ENCODE measurements around the gene DGKD.

DNA sequence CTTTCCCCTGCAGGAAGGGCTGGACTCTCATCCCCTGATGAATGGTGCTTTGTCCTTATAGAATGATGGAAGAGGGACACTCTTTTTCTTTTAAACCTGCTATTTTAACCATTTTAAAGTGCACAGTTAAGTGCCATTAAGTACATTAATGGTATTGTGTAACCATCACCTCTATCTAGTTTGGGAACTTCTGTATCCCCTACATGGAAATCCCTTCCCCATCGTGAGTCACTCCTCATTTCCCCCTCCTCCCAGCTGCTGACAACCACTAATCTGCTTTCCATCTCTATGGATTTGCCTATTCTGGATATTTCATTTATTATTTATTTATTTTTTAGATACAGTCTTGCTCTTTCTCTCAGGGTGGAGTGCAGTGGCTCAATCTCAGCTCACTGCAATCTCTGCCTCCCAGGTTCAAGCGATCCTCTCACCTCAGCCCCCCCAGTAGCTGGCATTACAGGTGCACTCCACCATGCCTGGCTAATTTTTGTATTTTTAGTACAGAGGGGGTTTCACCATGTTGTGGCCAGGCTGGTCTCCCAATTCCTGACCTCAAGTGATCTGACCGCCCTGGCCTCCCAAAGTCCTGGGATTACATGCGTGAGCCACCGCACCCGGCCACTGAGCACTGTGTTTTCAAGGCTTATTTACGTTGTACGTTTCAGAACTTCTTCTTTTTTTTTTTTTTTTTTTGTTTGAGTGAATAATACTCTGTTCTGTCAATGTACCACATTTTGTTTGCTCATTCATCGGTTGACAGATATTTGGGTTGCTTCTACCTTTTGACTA lies 15.8 kb downstream of the DGKD start:
- no peak for TF ChIP-seq POLR2A (IDR thresholded peaks at IDR 0.05)
- TF ChIP-seq CTCF (IDR thresholded peaks at IDR 0.05), result no peak
